Thyroid gland (tissue), 4 donors: Measurements from ENCODE around the gene MED14.

ENCODE experiments used
- POLR2A ChIP-seq, 2 donors: fragments of 450-650 bp; IDR thresholded peaks; one replicate each; pipeline ENCODE4 v1.6.1; 2017; ENCODE audit warnings: antibody characterized with exemption in 2 of 2, mild to moderate bottlenecking in 2 of 2, moderate library complexity in 1 of 2
- TF ChIP-seq, protein P1 (sequence below), 6 experiments: fragments of 200-600 bp in 3 of 6; fragments of 450-650 bp in 3 of 6; sonication (generic) in 3 of 6; IDR thresholded peaks; one replicate each; pipeline ENCODE4 v1.5.1; 2016 to 2019; ENCODE audit warnings: antibody characterized with exemption in 6 of 6, mild to moderate bottlenecking in 2 of 6, inconsistent platforms in 1 of 6, moderate library complexity in 1 of 6

DNA sequence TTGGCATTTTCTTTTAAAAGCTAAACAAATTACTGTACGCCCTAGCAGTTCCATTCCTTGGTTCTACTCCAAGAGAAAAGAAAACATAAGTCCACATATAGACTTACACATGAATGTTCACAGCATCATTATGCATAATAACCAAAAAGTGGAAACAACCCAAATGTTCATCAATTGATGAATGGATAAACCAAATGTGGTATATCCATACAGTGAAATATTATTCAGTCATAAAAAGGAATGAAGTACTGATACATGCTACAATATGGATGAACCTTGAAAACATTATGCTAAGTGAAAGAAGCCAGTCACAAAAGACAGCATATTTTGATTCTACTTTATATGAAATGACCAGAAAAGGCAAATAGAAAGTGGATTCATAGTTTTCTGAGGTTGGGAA is 36.5 kb downstream of the MED14 start:
- TF ChIP-seq, protein P1, sequence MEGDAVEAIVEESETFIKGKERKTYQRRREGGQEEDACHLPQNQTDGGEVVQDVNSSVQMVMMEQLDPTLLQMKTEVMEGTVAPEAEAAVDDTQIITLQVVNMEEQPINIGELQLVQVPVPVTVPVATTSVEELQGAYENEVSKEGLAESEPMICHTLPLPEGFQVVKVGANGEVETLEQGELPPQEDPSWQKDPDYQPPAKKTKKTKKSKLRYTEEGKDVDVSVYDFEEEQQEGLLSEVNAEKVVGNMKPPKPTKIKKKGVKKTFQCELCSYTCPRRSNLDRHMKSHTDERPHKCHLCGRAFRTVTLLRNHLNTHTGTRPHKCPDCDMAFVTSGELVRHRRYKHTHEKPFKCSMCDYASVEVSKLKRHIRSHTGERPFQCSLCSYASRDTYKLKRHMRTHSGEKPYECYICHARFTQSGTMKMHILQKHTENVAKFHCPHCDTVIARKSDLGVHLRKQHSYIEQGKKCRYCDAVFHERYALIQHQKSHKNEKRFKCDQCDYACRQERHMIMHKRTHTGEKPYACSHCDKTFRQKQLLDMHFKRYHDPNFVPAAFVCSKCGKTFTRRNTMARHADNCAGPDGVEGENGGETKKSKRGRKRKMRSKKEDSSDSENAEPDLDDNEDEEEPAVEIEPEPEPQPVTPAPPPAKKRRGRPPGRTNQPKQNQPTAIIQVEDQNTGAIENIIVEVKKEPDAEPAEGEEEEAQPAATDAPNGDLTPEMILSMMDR (IDR thresholded peaks at IDR 0.05) = no peak
- no peak for TF ChIP-seq POLR2A (IDR thresholded peaks at IDR 0.05)
